Measurements from ENCODE around the gene PANX3. TPM values are rescaled to one million over a fixed set of nuclear protein-coding genes. Genes with fewer than 3 reads are reported as not detected.

The PANX3 gene, protein sequence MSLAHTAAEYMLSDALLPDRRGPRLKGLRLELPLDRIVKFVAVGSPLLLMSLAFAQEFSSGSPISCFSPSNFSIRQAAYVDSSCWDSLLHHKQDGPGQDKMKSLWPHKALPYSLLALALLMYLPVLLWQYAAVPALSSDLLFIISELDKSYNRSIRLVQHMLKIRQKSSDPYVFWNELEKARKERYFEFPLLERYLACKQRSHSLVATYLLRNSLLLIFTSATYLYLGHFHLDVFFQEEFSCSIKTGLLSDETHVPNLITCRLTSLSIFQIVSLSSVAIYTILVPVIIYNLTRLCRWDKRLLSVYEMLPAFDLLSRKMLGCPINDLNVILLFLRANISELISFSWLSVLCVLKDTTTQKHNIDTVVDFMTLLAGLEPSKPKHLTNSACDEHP
- polyA plus RNA-seq (2013, experiment 1 of 2), result not detected
- not detected for polyA plus RNA-seq (2013, experiment 2 of 2)

DNA sequence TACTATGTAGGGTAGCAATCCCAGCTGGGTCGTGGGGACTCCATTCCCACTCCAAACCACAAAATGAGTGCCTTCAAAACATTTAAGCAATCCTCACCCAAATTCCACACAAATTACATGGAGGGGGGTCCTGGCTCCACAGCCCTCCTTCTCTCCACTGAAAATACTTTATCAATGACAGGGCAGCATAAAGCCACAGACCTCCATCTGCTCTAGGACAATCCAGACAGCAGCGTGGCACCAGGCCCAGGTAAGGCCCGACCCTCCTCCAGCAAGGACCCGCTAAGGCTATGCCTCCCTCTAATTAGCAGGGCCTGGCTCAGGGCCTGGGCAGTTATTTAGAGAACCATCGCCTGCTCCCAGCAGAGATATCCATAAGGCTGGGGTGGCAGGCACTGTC lies at the start of gene PANX3:
Gene PANX3, plus strand, starts transcription at position 365 of the 400 bp plus-strand sequence. CDS start 129 bp downstream, outside the sequence.
- no peaks in the 10 kb centered on the region for H3K36me3 ChIP-seq (ENCODE audit: control insufficient read depth, insufficient read depth, low read length)
- H3K4me3 ChIP-seq (ENCODE audit: extremely low read depth, insufficient read depth, low read length, poor library complexity, severe bottlenecking), result no peak within 1 kb of the TSS
- no peaks in the 10 kb centered on the region for H3K9me3 ChIP-seq (ENCODE audit: control insufficient read depth, low read length)
- WGBS, 2 experiments (ENCODE audit: insufficient coverage in 2 of 2), result 94 to 95% methylated on average over 5 of the region's 5 CpGs
- H3K4me1 ChIP-seq (ENCODE audit: control insufficient read depth, insufficient read depth, low read length, poor library complexity, severe bottlenecking), result no peaks in the 10 kb centered on the region
- no peak within 1 kb of the TSS for H3K27ac ChIP-seq (ENCODE audit: low read depth, low read length, severe bottlenecking)

DNA sequence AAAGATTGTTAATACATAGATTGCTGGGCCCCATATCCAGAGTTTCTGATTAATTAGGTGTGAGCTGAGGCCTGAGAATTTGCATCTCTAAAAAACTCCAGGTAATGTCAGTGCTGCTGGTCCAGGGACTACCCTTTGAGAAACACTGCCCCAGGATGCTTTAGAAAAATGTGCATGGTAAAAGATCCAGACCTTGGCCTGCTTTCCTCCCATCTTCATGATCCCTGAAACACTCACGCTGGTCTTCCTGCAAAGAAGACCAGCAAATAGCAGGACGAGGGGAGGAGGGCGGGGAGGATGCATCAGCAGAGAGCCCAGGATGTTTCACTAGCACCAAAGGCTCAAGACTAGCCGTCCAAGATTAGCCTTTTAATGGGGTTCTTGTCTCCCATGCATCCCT lies 41.5 kb upstream of the PANX3 start, which contains the start of gene OR8A1:
Gene OR8A1, plus strand, starts transcription at position 301 of the 400 bp plus-strand sequence. CDS start 123 bp downstream, outside the sequence.
- no peaks in the 10 kb centered on the region for H3K4me1 ChIP-seq (ENCODE audit: control insufficient read depth, insufficient read depth, low read length, poor library complexity, severe bottlenecking)
- no peak within 1 kb of the TSS for H3K27ac ChIP-seq (ENCODE audit: low read depth, low read length, severe bottlenecking)
- no peaks in the 10 kb centered on the region for H3K36me3 ChIP-seq (ENCODE audit: control insufficient read depth, insufficient read depth, low read length)
- 64 to 67% methylated on average over 2 to 4 of the region's 4 CpGs for WGBS, 2 experiments (ENCODE audit: insufficient coverage in 2 of 2)
- H3K4me3 ChIP-seq (ENCODE audit: extremely low read depth, insufficient read depth, low read length, poor library complexity, severe bottlenecking), result no peak within 1 kb of the TSS
- no peaks in the 10 kb centered on the region for H3K9me3 ChIP-seq (ENCODE audit: control insufficient read depth, low read length)

DNA sequence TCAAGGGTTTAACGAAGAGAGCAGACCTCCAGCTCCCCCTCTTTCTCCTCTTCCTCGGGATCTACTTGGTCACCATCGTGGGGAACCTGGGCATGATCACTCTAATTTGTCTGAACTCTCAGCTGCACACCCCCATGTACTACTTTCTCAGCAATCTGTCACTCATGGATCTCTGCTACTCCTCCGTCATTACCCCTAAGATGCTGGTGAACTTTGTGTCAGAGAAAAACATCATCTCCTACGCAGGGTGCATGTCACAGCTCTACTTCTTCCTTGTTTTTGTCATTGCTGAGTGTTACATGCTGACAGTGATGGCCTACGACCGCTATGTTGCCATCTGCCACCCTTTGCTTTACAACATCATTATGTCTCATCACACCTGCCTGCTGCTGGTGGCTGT lies 41.1 kb upstream of the PANX3 start:
- Histone ChIP-seq H3K4me1 (ENCODE audit: control insufficient read depth, insufficient read depth, low read length, poor library complexity, severe bottlenecking) (no peaks in the 10 kb centered on the region), H3K36me3 (ENCODE audit: control insufficient read depth, insufficient read depth, low read length) (no peaks in the 10 kb centered on the region)
- WGBS, 2 experiments (ENCODE audit: insufficient coverage in 2 of 2), result 79 to 94% methylated on average over 6 of the region's 7 CpGs

DNA sequence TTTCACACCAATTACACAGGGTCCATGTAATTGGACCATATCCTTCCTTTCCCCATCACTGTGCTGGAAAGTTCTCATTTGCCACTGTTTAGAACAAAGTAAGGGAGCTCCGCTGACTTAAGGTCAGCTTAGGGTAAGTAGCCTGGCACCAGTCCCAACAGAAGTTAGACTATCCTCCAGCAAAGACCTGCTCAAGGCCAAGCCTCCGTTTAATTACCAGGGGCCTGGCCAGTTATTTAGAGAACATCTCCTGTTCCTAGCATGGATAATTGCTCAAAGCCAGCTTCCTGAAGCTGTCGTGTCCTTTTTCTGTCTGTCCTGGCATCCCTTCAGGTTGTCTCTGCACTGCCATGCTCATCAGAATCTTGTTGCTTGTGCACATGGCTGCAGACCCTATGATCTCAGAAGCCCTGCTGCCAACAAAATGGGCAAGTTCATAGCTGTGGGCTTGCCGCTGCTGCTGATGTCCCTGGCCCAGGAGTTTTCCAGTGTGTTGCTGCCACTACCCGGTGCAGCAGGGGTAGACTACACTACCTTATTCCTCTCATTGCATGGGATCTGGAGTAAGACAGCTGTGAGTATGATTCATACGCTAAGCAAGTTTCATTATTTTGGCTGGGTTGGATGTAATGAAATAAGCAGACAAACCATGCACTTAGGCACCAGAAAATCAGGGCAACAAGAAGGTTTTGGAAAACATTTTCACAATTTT lies 33.4 kb upstream of the PANX3 start:
- no peaks in the 10 kb centered on the region for H3K36me3 ChIP-seq (ENCODE audit: control insufficient read depth, insufficient read depth, low read length)
- no peaks in the 10 kb centered on the region for H3K9me3 ChIP-seq (ENCODE audit: control insufficient read depth, low read length)
- no peak overlapping the region for H3K4me3 ChIP-seq (ENCODE audit: extremely low read depth, insufficient read depth, low read length, poor library complexity, severe bottlenecking)
- no peaks in the 10 kb centered on the region for H3K4me1 ChIP-seq (ENCODE audit: control insufficient read depth, insufficient read depth, low read length, poor library complexity, severe bottlenecking)
- WGBS, 2 experiments (ENCODE audit: insufficient coverage in 2 of 2), result 89 to 95% methylated on average over 2 to 4 of the region's 6 CpGs
- H3K27ac ChIP-seq (ENCODE audit: low read depth, low read length, severe bottlenecking), result no peak overlapping the region

More for the DNA sequence above, 41.1 kb upstream of the PANX3 start:
- no peak overlapping the region for H3K27ac ChIP-seq (ENCODE audit: low read depth, low read length, severe bottlenecking)
- no peak overlapping the region for H3K4me3 ChIP-seq (ENCODE audit: extremely low read depth, insufficient read depth, low read length, poor library complexity, severe bottlenecking)
- H3K9me3 ChIP-seq (ENCODE audit: control insufficient read depth, low read length), result no peaks in the 10 kb centered on the region

DNA sequence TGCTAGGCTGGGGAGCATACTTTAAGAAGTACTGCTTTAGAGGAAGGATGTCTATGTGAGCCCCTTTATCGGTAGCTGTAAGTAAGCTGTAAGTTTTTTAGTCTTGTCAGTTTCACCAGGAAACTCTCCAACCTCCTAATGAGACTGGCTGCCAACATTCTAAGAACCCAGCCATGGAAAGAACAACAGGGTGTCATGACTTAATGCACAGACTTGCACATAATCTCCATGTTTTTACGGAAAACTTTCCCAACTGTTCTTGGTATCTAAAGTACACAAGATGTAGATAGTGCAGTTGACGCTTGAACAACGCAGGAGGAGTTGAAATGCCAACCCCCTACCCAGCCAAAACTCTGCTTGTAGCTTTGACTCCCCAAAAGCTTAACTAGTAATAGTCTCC lies 32.5 kb upstream of the PANX3 start:
- Histone ChIP-seq H3K4me1 (ENCODE audit: control insufficient read depth, insufficient read depth, low read length, poor library complexity, severe bottlenecking) (no peaks in the 10 kb centered on the region), H3K36me3 (ENCODE audit: control insufficient read depth, insufficient read depth, low read length) (no peaks in the 10 kb centered on the region), H3K9me3 (ENCODE audit: control insufficient read depth, low read length) (no peaks in the 10 kb centered on the region), H3K27ac (ENCODE audit: low read depth, low read length, severe bottlenecking) (no peak overlapping the region), H3K4me3 (ENCODE audit: extremely low read depth, insufficient read depth, low read length, poor library complexity, severe bottlenecking) (no peak overlapping the region)
- WGBS, 2 experiments (ENCODE audit: insufficient coverage in 2 of 2), result 93% methylated on average over 2 of the region's 4 CpGs; no CpG with 5 or more reads in 1 of the 2 experiments

DNA sequence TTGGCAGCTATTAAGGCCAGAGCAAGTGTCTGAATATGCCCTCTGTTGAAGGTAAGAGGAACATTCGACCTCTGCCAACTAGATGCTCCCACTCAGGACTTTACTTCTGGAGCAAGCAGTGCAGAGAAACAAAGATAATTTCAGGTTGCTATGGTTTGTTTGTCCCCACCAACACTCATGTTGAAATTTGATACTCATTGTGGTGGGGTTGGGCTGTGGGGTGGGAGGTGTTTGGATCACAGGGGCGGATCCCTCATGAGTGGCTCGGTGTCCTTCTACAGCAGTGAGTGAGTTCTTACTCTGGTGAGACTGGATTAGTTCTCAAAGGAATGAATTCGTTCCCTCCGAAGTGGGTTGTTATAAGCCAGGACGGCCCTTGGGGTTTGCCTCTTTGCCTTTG lies 29.4 kb upstream of the PANX3 start:
- 92 to 93% methylated on average over 5 to 6 of the region's 6 CpGs for WGBS, 2 experiments (ENCODE audit: insufficient coverage in 2 of 2)
- no peak overlapping the region for H3K4me3 ChIP-seq (ENCODE audit: extremely low read depth, insufficient read depth, low read length, poor library complexity, severe bottlenecking)
- no peak overlapping the region for H3K27ac ChIP-seq (ENCODE audit: low read depth, low read length, severe bottlenecking)
- H3K9me3 ChIP-seq (ENCODE audit: control insufficient read depth, low read length), result no peaks in the 10 kb centered on the region
- H3K36me3 ChIP-seq (ENCODE audit: control insufficient read depth, insufficient read depth, low read length), result no peaks in the 10 kb centered on the region
- H3K4me1 ChIP-seq (ENCODE audit: control insufficient read depth, insufficient read depth, low read length, poor library complexity, severe bottlenecking), result no peaks in the 10 kb centered on the region

DNA sequence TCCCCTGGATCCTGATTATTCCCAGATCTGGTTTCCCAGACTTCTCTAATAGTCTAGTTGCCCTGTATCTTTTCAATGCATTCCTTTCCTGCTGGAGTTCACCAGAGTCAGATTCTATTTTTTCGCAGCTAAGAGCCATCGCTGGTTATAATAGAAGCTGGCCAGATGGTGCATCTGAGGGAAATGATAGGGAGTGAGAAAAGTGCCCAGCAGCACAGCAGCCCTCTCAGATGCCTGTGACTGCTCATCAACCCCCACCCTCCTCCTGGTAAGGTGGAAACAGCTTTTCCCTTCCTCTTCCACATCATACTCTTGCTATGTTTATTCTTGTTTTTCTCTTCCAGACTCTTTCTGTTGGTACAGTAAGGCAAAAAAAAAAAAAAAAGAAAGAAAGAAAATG lies 28.7 kb upstream of the PANX3 start:
- no peaks in the 10 kb centered on the region for H3K4me1 ChIP-seq (ENCODE audit: control insufficient read depth, insufficient read depth, low read length, poor library complexity, severe bottlenecking)
- no peaks in the 10 kb centered on the region for H3K9me3 ChIP-seq (ENCODE audit: control insufficient read depth, low read length)
- no peak overlapping the region for H3K27ac ChIP-seq (ENCODE audit: low read depth, low read length, severe bottlenecking)
- WGBS, 2 experiments (ENCODE audit: insufficient coverage in 2 of 2), result no CpG with 5 or more reads among the region's 2 CpGs
- H3K36me3 ChIP-seq (ENCODE audit: control insufficient read depth, insufficient read depth, low read length), result no peaks in the 10 kb centered on the region
- no peak overlapping the region for H3K4me3 ChIP-seq (ENCODE audit: extremely low read depth, insufficient read depth, low read length, poor library complexity, severe bottlenecking)

DNA sequence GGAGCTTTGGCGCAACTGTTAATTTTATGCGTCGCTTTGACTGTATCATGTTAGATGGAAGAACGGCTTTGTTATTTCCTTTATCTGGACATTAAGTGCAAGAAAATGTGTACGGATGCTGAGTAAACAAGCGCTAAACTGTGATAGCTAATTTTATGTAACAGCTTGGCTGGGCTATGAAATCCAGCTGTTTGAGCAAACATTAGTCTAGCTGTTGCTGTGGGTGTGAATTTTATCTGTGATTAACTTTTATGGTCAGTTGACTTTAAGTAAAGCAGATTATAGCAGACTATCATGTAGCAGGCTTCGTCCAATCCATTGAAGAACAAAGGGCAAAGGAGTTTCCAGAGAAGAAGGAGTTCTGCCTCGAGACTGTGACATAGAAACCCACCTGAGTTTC lies 27.4 kb upstream of the PANX3 start:
- no peaks in the 10 kb centered on the region for H3K4me1 ChIP-seq (ENCODE audit: control insufficient read depth, insufficient read depth, low read length, poor library complexity, severe bottlenecking)
- no peaks in the 10 kb centered on the region for H3K36me3 ChIP-seq (ENCODE audit: control insufficient read depth, insufficient read depth, low read length)
- no peaks in the 10 kb centered on the region for H3K9me3 ChIP-seq (ENCODE audit: control insufficient read depth, low read length)
- H3K4me3 ChIP-seq (ENCODE audit: extremely low read depth, insufficient read depth, low read length, poor library complexity, severe bottlenecking), result no peak overlapping the region
- 91 to 94% methylated on average over 7 of the region's 8 CpGs for WGBS, 2 experiments (ENCODE audit: insufficient coverage in 2 of 2)
- H3K27ac ChIP-seq (ENCODE audit: low read depth, low read length, severe bottlenecking), result no peak overlapping the region

DNA sequence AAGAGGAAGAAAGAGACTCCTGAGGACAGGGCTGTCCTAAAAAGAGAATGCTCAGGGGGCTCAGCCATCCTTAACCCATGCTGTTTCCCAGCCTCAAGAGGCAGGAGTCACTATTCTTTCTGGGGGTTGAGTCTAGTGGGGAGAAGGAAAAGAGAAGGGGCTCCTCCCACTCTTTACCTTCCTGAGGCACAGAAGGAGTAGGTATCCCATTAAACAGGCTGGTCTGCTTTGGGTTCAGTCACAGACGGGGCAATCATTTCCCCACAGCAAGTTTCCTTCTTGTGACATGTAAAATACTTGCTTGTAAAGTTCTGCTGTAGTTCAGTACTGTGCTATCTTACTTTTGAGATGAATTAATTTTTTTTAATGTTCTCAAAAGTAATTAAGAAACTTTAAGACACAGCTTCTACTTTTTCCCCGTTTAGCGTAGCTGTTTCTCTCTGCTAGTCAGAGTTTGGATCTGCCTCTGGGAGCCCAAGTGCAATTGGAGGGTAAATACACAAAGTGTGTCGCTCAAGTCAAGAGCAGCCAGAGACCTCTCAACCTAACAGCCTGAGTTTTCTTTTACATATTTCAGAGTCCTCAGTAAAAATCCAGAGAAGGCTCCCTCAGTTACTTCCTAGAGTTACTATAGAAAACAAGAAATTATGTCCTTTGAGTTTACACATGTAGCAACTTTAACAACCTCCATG lies 26.4 kb upstream of the PANX3 start:
- Histone ChIP-seq H3K27ac (ENCODE audit: low read depth, low read length, severe bottlenecking) (no peak overlapping the region), H3K4me3 (ENCODE audit: extremely low read depth, insufficient read depth, low read length, poor library complexity, severe bottlenecking) (no peak overlapping the region), H3K9me3 (ENCODE audit: control insufficient read depth, low read length) (no peaks in the 10 kb centered on the region), H3K4me1 (ENCODE audit: control insufficient read depth, insufficient read depth, low read length, poor library complexity, severe bottlenecking) (no peaks in the 10 kb centered on the region), H3K36me3 (ENCODE audit: control insufficient read depth, insufficient read depth, low read length) (no peaks in the 10 kb centered on the region)
- 100% methylated on average over 2 of the region's 4 CpGs; no CpG with 5 or more reads in 1 of the 2 experiments for WGBS, 2 experiments (ENCODE audit: insufficient coverage in 2 of 2)

DNA sequence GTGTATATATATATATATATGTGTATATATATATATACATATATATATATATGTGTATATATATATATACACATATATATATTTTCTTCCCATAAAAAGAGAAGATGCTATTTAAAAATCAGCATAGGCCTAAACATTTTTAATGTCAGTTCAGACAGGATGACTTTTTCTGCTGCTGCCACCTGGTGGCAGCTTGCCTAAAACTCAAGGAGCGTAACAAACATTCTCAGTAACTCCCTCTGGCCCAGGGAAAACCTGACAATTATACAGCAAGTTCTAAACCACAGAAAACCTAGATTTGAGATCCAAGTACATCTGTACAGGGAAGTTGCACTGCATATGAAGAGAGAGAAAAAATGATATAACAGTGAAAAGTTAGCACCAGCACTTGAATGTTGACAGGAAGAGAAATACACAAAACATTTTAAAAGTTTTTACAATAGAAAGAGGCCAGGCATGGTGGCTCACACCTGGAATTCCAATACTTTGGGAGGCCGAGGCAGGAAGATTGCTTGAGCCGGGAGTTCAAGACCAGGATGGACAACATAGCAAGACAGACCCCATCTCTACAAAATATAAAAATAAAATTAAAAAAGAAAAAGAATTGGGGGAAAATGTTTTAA lies 24.9 kb upstream of the PANX3 start:
- Histone ChIP-seq H3K4me1 (ENCODE audit: control insufficient read depth, insufficient read depth, low read length, poor library complexity, severe bottlenecking) (no peaks in the 10 kb centered on the region), H3K27ac (ENCODE audit: low read depth, low read length, severe bottlenecking) (no peak overlapping the region), H3K9me3 (ENCODE audit: control insufficient read depth, low read length) (no peaks in the 10 kb centered on the region), H3K36me3 (ENCODE audit: control insufficient read depth, insufficient read depth, low read length) (no peaks in the 10 kb centered on the region), H3K4me3 (ENCODE audit: extremely low read depth, insufficient read depth, low read length, poor library complexity, severe bottlenecking) (no peak overlapping the region)
- WGBS, 2 experiments (ENCODE audit: insufficient coverage in 2 of 2), result 40% methylated on average over 1 of the region's 3 CpGs; no CpG with 5 or more reads in 1 of the 2 experiments

All from mesodermal cell (in vitro differentiated cells).